Osteocyte (in vitro differentiated cells): ENCODE data around the gene S1PR2. TPM values are rescaled to one million over a fixed set of nuclear protein-coding genes. Genes with fewer than 3 reads are reported as not detected.

ENCODE experiments used
- DNase-seq: peaks from one replicate; pipeline ENCODE4 v3.0.0; 2021; ENCODE audit warnings: mixed read lengths; ENCODE audit not compliant: unreplicated experiment; ENCODE audit errors: extremely low spot score
- H3K27ac Mint-ChIP-seq: one replicate; pipeline ENCODE4 v1.8.0; 2021; ENCODE audit warnings: mild to moderate bottlenecking, mixed read lengths; ENCODE audit not compliant: unreplicated experiment
- H3K27me3 Mint-ChIP-seq: one replicate; pipeline ENCODE4 v1.8.0; 2021; ENCODE audit warnings: mixed read lengths; ENCODE audit not compliant: unreplicated experiment
- H3K36me3 Mint-ChIP-seq: one replicate; pipeline ENCODE4 v1.8.0; 2021; ENCODE audit warnings: mixed read lengths; ENCODE audit not compliant: unreplicated experiment
- H3K4me1 Mint-ChIP-seq: one replicate; pipeline ENCODE4 v1.8.0; 2021; ENCODE audit warnings: mixed read lengths; ENCODE audit not compliant: unreplicated experiment
- H3K4me3 Mint-ChIP-seq: one replicate; pipeline ENCODE4 v1.8.0; 2021; ENCODE audit warnings: mild to moderate bottlenecking, moderate library complexity, mixed read lengths; ENCODE audit not compliant: unreplicated experiment
- H3K9me3 Mint-ChIP-seq: one replicate; pipeline ENCODE4 v1.8.0; 2021; ENCODE audit warnings: mixed read lengths; ENCODE audit not compliant: unreplicated experiment
- CTCF ChIP-seq: fragments of 200-600 bp; sonication (generic); IDR thresholded peaks from 2 replicates; pipeline ENCODE4 v1.5.0; 2021; ENCODE audit warnings: antibody characterized with exemption, mild to moderate bottlenecking, moderate library complexity
- total RNA-seq: library from RNA; stranded (reverse); gene quantifications from 2 replicates; pipeline ENCODE4 v1.2.1, GENCODE V29; 2021

The S1PR2 gene
- total RNA-seq, 1 donor from 2014 or later, result 23.6 TPM

- Mint-ChIP-seq H3K36me3 (no peaks in the 10 kb centered on the region), H3K4me1 (peaks cover 23% of the 10 kb centered on the region), H3K4me3 (peak overlapping the region; percentile 93), H3K9me3 (no peaks in the 10 kb centered on the region), H3K27me3 (no peaks in the 10 kb centered on the region), H3K27ac (peak overlapping the region; percentile 18)
- DNase-seq, result no peak
- TF ChIP-seq CTCF, result no peak
Measured at GRCh38 chr19:10195199-10195519, 36.0 kb downstream of the S1PR2 start.

GRCh38 chr19:10194500-10195198 is 36.5 kb downstream of the S1PR2 start, which contains the start of gene DNMT1:
TSS of gene DNMT1 (minus strand) at chr19:10194953. CDS start at chr19:10194899, 54 bp downstream.
- peak; percentile 99 for DNase-seq
- peaks cover 25% of the 10 kb centered on the region for H3K4me1 Mint-ChIP-seq
- H3K36me3 Mint-ChIP-seq, result peaks cover 2% of the 10 kb centered on the region
- peak within 1 kb of the TSS; percentile 93 for H3K4me3 Mint-ChIP-seq
- H3K9me3 Mint-ChIP-seq, result no peaks in the 10 kb centered on the region
- no peak for TF ChIP-seq CTCF
- no peaks in the 10 kb centered on the region for H3K27me3 Mint-ChIP-seq
- H3K27ac Mint-ChIP-seq, result peak within 1 kb of the TSS; percentile 90

- peak; percentile 88 for DNase-seq
- H3K4me3 Mint-ChIP-seq, result peak overlapping the region; percentile 93
- H3K27ac Mint-ChIP-seq, result peak overlapping the region; percentile 90
- peaks cover 25% of the 10 kb centered on the region for H3K4me1 Mint-ChIP-seq
- no peak for TF ChIP-seq CTCF
- no peaks in the 10 kb centered on the region for H3K27me3 Mint-ChIP-seq
- no peaks in the 10 kb centered on the region for H3K9me3 Mint-ChIP-seq
- H3K36me3 Mint-ChIP-seq, result peaks cover 2% of the 10 kb centered on the region
Measured at GRCh38 chr19:10193790-10194499, 37.2 kb downstream of the S1PR2 start.

- no peak overlapping the region for H3K4me3 Mint-ChIP-seq
- no peaks in the 10 kb centered on the region for H3K9me3 Mint-ChIP-seq
- TF ChIP-seq CTCF, result no peak
- no peaks in the 10 kb centered on the region for H3K27me3 Mint-ChIP-seq
- peaks cover 2% of the 10 kb centered on the region for H3K36me3 Mint-ChIP-seq
- peaks cover 25% of the 10 kb centered on the region for H3K4me1 Mint-ChIP-seq
- DNase-seq, result no peak
- H3K27ac Mint-ChIP-seq, result no peak overlapping the region
Measured at GRCh38 chr19:10192922-10193321, 38.2 kb downstream of the S1PR2 start.

GRCh38 chr19:10191347-10191746 is 39.8 kb downstream of the S1PR2 start:
- Mint-ChIP-seq H3K27me3 (no peaks in the 10 kb centered on the region), H3K27ac (no peak overlapping the region), H3K4me1 (peaks cover 25% of the 10 kb centered on the region), H3K36me3 (peaks cover 2% of the 10 kb centered on the region), H3K9me3 (no peaks in the 10 kb centered on the region), H3K4me3 (no peak overlapping the region)
- no peak for TF ChIP-seq CTCF
- no peak for DNase-seq
